DOHH2 (cell line): Measurements from ENCODE around the gene MACROD2.

Experiments
- H3F3A ChIP-seq: fragments of 200-600 bp; sonication (generic), shearing (Covaris generic); 2 replicates; pipeline ENCODE4 v1.6.0; 2016; ENCODE audit warnings: antibody characterized with exemption, mild to moderate bottlenecking; ENCODE audit not compliant: control insufficient read depth, insufficient read depth
- H3K27ac ChIP-seq: fragments of 200-600 bp; sonication (generic); 2 replicates; pipeline ENCODE4 v1.5.1; 2014; ENCODE audit warnings: low read depth, mild to moderate bottlenecking, low read length, moderate library complexity
- H3K27me3 ChIP-seq: fragments of 200-600 bp; sonication (generic); 2 replicates; pipeline ENCODE4 v1.6.1; 2014; ENCODE audit warnings: mild to moderate bottlenecking, low read length, mixed read lengths; ENCODE audit not compliant: control insufficient read depth
- H3K36me3 ChIP-seq: fragments of 200-600 bp; sonication (generic); 2 replicates; pipeline ENCODE4 v1.6.1; 2014; ENCODE audit warnings: mild to moderate bottlenecking, low read length, moderate library complexity, mixed read lengths; ENCODE audit not compliant: control insufficient read depth
- H3K4me1 ChIP-seq: fragments of 200-600 bp; sonication (generic); 2 replicates; pipeline ENCODE4 v1.6.1; 2014; ENCODE audit warnings: mild to moderate bottlenecking, low read length, mixed read lengths; ENCODE audit not compliant: control insufficient read depth
- H3K4me2 ChIP-seq: fragments of 200-600 bp; sonication (generic); 2 replicates; pipeline ENCODE4 v1.6.0; 2014; ENCODE audit warnings: mild to moderate bottlenecking, low read length, moderate library complexity
- H3K4me3 ChIP-seq: fragments of 200-600 bp; sonication (generic); 2 replicates; pipeline ENCODE4 v1.5.1; 2014; ENCODE audit warnings: mild to moderate bottlenecking, low read length, mixed read lengths
- H3K79me2 ChIP-seq: fragments of 200-600 bp; sonication (generic); 2 replicates; pipeline ENCODE4 v1.6.1; 2014; ENCODE audit warnings: mild to moderate bottlenecking, low read length, mixed read lengths; ENCODE audit not compliant: control insufficient read depth
- H3K9me2 ChIP-seq: fragments of 200-600 bp; sonication (generic); replicated peaks from 2 replicates; pipeline ENCODE4 v1.6.1; 2014; ENCODE audit warnings: mild to moderate bottlenecking, low read length, mixed read lengths; ENCODE audit not compliant: control insufficient read depth
- H3K9me3 ChIP-seq: fragments of 200-600 bp; sonication (generic); 2 replicates; pipeline ENCODE4 v1.6.1; 2014; ENCODE audit warnings: antibody characterized with exemption, low read length, mixed read lengths; ENCODE audit not compliant: control insufficient read depth, insufficient read depth
- H4K20me1 ChIP-seq: fragments of 200-600 bp; sonication (generic); 2 replicates; pipeline ENCODE4 v1.6.0; 2014; ENCODE audit warnings: low read depth, mild to moderate bottlenecking, antibody characterized with exemption, low read length, moderate library complexity; ENCODE audit not compliant: control insufficient read depth, insufficient read depth
- EZH2phosphoT487 ChIP-seq: fragments of 200-600 bp; sonication (generic); IDR thresholded peaks from 2 replicates; pipeline ENCODE4 v1.6.1; 2017; ENCODE audit warnings: borderline replicate concordance, mild to moderate bottlenecking, antibody characterized with exemption, low read length, moderate library complexity, mixed read lengths
- TF ChIP-seq, protein P1 (sequence below): fragments of 200-600 bp; sonication (generic); IDR thresholded peaks from one replicate; pipeline ENCODE4 v1.5.1; 2014; ENCODE audit warnings: antibody characterized with exemption, mild to moderate bottlenecking, low read depth, low read length; ENCODE audit not compliant: poor library complexity, severe bottlenecking

The MACROD2 gene

DNA sequence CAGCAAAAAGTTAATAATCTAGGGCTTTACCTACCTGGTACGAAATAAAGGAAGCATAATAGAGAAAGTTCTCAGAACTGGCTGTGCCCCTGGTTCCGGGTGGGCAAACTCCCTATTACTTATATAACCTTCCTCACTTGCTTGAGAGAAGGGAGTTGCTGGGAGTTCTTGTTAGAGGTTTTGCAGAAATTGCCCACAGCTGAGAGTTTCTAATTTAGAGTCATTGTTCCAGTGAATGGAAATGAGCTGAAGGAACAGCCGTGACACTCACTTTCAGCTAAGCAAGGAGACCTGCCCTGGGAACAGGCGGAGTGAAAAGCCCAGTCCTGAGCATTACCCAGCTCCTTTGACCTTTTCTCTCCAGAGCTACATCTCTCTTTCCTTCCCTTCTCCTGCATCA, 936.7 kb downstream of the MACROD2 start:
- H3F3A ChIP-seq: no peaks in the 10 kb centered on the region
- no peaks in the 10 kb centered on the region for H3K36me3 ChIP-seq
- no peaks in the 10 kb centered on the region for H3K4me1 ChIP-seq
- TF ChIP-seq, protein P1, sequence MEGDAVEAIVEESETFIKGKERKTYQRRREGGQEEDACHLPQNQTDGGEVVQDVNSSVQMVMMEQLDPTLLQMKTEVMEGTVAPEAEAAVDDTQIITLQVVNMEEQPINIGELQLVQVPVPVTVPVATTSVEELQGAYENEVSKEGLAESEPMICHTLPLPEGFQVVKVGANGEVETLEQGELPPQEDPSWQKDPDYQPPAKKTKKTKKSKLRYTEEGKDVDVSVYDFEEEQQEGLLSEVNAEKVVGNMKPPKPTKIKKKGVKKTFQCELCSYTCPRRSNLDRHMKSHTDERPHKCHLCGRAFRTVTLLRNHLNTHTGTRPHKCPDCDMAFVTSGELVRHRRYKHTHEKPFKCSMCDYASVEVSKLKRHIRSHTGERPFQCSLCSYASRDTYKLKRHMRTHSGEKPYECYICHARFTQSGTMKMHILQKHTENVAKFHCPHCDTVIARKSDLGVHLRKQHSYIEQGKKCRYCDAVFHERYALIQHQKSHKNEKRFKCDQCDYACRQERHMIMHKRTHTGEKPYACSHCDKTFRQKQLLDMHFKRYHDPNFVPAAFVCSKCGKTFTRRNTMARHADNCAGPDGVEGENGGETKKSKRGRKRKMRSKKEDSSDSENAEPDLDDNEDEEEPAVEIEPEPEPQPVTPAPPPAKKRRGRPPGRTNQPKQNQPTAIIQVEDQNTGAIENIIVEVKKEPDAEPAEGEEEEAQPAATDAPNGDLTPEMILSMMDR: no peak
- TF ChIP-seq EZH2phosphoT487: no peak
- no peak overlapping the region for H3K4me3 ChIP-seq
- H3K79me2 ChIP-seq: no peaks in the 10 kb centered on the region
- H3K27ac ChIP-seq: no peak overlapping the region
- H4K20me1 ChIP-seq: no peaks in the 10 kb centered on the region
- H3K27me3 ChIP-seq: no peaks in the 10 kb centered on the region
- H3K4me2 ChIP-seq: no peak overlapping the region
- H3K9me3 ChIP-seq: peaks cover 2% of the 10 kb centered on the region; the same call in 1 of the 2 replicates
- no peaks in the 10 kb centered on the region for H3K9me2 ChIP-seq

GRCh38 chr20:14935285-14935684, 940.0 kb downstream of the MACROD2 start:
- Histone ChIP-seq H3K4me1 (no peaks in the 10 kb centered on the region), H3F3A (no peaks in the 10 kb centered on the region), H3K27me3 (no peaks in the 10 kb centered on the region), H3K4me2 (no peak overlapping the region), H4K20me1 (no peaks in the 10 kb centered on the region), H3K27ac (no peak overlapping the region), H3K9me2 (no peaks in the 10 kb centered on the region), H3K36me3 (no peaks in the 10 kb centered on the region), H3K9me3 (no peaks in the 10 kb centered on the region), H3K79me2 (no peaks in the 10 kb centered on the region), H3K4me3 (no peak overlapping the region)
- TF ChIP-seq, protein P1: no peak
- TF ChIP-seq EZH2phosphoT487: no peak

GRCh38 chr20:14937021-14937420, 941.7 kb downstream of the MACROD2 start:
- no peak overlapping the region for H3K27ac ChIP-seq
- H3K27me3 ChIP-seq: no peaks in the 10 kb centered on the region
- no peaks in the 10 kb centered on the region for H4K20me1 ChIP-seq
- no peaks in the 10 kb centered on the region for H3F3A ChIP-seq
- no peaks in the 10 kb centered on the region for H3K9me2 ChIP-seq
- no peak overlapping the region for H3K4me2 ChIP-seq
- H3K79me2 ChIP-seq: no peaks in the 10 kb centered on the region
- no peaks in the 10 kb centered on the region for H3K36me3 ChIP-seq
- no peaks in the 10 kb centered on the region for H3K4me1 ChIP-seq
- no peak for TF ChIP-seq EZH2phosphoT487
- TF ChIP-seq, protein P1: no peak
- H3K9me3 ChIP-seq: no peaks in the 10 kb centered on the region
- H3K4me3 ChIP-seq: no peak overlapping the region

GRCh38 chr20:14937846-14938245, 942.5 kb downstream of the MACROD2 start:
- no peak for TF ChIP-seq EZH2phosphoT487
- TF ChIP-seq, protein P1: no peak
- H3K4me3 ChIP-seq: no peak overlapping the region

More at GRCh38 chr20:14937846-14938245, 942.5 kb downstream of the MACROD2 start:
- Histone ChIP-seq H3K27me3 (no peaks in the 10 kb centered on the region), H3K9me2 (no peaks in the 10 kb centered on the region), H4K20me1 (no peaks in the 10 kb centered on the region), H3K4me2 (no peak overlapping the region), H3K79me2 (no peaks in the 10 kb centered on the region), H3K9me3 (no peaks in the 10 kb centered on the region), H3K36me3 (no peaks in the 10 kb centered on the region), H3F3A (no peaks in the 10 kb centered on the region), H3K4me1 (no peaks in the 10 kb centered on the region), H3K27ac (no peak overlapping the region)
